Measurements from ENCODE around the gene MICAL2.

Gene MICAL2

GRCh38 chr11:12235553-12235946 lies 125.2 kb downstream of the MICAL2 start:
- no peak for DNase-seq

DNA sequence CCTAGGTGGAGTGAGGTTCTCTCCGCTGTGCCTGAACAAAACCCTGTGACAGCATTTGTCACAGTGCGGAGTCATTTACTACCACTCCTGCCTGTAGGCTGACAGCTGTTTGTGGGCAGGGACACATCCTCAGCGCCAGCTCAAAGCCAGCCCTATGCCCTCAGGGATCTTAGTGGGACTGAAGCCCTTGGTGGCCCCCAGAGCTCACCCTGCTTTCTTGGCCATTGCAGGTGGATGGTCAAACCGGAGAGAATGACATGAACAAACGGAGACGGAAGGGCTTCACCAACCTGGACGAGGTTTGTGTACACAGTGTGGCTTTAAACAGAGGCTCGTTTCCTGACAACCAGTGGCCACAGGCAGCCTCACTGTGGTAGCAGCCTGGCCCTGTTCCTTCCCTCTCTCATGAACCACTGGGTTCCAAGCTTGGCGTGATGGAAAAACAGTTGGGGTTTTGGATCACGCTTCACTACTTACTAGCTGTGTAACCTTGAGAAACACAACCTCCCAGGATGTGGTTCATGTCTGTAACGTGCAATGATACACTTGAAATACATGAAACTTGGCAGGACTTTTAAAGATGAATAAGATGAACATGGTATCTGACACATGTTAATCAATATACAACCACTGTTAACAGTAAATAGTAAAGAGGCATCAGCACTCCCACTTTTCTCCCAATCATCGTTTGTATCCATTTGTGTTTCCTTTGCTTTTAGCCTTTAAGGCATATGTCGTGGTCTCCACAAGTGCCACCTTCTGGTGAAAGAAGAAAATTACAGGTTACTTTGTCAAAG lies 125.8 kb downstream of the MICAL2 start:
- no peak for DNase-seq

- no peak for DNase-seq
These were observed 126.3 kb downstream of the MICAL2 start for GRCh38 chr11:12236744-12237101.

DNA sequence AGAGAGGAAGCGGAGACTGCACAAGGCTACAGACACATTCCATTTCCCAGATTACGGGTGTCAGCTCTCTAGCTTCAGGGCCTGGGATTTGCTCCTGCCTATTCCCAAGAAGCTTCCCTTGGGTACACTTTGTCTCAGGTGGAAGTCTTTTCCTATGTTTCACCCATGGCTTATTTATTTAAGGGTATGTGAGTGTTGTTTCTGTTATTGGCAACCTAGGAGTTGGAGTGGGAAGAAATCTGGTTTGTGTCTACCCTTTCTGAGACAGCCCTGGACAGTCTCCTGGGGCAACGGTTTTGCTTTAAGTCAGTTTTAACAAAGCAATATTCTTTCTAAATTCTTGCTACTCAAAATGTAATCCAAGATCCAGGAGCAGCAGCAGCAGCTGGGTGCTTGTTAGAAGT lies 127.0 kb downstream of the MICAL2 start:
- DNase-seq = no peak

- DNase-seq = no peak
These were observed 128.0 kb downstream of the MICAL2 start for GRCh38 chr11:12238420-12238819.

DNA sequence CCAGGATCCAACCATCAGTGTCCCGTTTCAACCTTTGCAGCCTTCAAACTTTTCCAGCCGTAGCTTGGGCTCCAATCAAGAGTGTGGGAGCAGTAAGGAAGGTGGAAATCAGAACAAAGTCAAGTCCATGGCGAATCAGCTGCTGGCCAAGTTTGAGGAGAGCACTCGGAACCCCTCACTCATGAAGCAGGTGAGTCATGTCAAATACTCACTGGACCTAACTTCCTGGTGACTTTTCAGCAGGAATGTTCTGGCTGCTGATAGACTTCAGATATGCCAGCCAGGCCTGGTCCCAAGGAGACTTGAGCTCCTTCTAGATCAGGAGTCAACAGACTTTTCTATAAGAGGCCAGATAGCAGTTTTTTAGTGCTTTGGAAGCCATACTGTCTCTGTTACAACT lies 129.0 kb downstream of the MICAL2 start:
- DNase-seq = no peak

GRCh38 chr11:12239804-12240371 lies 129.5 kb downstream of the MICAL2 start:
- DNase-seq = no peak

- no peak for DNase-seq
These were observed 130.3 kb downstream of the MICAL2 start for GRCh38 chr11:12240677-12241076.

- DNase-seq = no peak
These were observed 131.0 kb downstream of the MICAL2 start for GRCh38 chr11:12241401-12241800.

DNA sequence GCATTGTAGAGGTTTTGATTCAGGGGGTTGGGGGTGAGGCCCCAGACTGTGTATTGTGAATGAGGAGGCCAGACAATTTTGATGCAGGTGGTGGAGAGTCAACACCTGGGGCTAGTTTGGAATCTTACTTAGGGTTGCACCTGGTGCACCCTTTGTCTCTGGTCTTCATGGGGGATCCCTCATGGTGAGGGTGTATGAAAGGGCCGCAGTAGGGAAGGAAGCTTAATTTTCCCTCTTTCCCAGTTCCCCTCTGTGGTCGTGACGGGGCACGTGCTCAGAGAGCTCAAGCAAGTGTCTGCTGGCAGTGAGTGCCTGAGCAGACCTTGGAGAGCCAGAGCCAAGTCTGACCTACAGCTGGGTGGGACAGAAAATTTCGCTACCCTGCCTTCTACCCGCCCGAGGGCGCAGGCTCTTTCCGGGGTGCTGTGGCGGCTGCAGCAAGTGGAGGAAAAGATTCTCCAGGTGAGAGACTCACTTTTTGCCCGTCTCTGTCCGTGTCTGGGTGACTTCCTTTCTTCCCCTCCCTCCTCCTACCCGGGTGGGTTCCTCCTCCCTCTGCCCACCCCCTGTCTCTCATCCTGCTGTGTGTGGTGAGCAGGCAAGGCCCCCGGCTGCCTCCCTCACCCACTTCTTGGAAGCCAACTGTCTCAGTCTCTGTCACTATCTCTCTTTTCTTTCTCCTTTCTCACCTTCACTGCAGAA lies 131.7 kb downstream of the MICAL2 start:
- no peak for DNase-seq

GRCh38 chr11:12242966-12243365 lies 132.6 kb downstream of the MICAL2 start:
- no peak for DNase-seq

- DNase-seq = peak; percentile 70
These were observed 133.1 kb downstream of the MICAL2 start for GRCh38 chr11:12243486-12243885.

- no peak for DNase-seq
These were observed 133.6 kb downstream of the MICAL2 start for GRCh38 chr11:12243911-12244550.

DNA sequence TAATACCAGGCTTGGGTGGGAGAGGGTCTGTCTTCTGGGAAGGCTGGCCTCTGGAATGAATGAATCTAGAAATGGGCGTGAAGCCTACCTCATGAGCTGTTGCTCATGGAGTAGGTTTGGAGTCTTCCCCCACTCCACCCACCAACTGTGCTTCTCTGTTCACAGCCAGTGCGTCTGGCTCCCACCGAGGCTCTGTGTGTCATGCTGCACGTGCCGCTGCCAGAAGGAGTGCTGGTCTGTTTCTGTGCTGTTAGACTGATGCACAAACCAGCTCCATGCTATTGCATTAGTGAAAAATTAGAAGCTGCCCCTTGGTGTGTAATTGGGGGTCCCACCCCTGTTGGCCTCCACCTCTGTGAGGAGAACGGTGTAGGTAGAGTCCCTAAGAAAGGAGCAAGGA lies 134.7 kb downstream of the MICAL2 start:
- DNase-seq = no peak

DNA sequence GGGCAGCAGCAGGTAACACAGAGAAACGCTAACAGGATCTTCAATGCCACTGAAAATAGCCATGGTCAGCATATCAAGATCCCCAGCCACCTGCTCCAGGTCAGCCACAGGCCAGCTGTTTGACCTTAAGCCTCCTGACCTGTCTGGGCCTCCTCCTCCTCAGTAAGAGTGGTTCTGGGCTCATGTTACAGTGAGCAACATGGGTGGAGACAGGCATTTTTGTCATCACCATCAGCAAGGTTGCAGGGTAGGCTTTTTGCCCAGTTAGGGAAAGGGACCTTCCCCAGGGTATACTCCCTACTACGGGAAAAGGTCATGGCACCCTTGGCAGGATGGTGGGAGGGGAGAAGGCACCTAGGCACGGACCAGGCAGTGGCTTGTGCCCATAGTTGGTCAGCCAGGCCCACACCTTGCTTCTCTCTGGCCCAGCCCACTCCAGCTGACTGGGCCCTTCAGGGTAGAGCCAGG lies 135.2 kb downstream of the MICAL2 start:
- DNase-seq = no peak

DNA sequence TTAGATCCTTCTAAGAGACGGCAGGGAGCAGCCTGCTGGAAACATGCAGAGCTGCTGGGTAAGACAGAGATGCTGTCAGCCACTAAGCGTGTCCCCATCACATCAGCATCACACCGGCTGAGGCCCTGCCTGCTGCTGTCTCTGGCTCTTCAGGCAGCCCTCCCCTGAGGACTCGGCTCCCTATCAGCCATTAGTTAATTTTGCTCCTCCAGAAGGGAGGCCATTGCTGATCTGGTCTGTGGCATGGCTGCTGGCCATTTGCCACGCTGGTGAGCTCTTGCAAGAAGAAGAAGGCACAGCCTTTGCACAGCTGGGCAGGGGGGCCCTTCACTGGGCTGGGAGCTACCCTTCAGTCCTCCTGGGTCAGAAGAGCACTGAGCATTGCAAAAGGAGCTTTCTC lies 135.8 kb downstream of the MICAL2 start:
- no peak for DNase-seq

DNA sequence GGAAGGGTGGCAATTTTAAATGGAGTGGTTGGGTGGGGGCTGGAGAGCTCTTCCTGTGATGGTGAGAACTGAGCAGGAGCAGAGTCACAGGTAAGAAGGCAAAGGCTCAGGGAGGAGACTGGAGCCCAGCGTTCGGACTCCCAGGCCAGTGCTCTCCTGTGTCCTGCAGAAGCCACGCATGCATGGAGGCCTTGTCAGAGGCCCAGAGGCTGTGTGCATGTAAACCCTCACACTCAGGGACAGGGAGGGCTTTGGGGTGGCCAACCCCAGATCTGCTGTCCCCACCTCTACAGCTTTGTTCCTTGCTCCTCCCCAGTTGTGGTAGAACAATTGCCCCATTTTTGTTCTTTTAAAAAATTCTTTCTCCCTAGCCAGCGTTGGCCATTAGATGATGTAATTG lies 136.6 kb downstream of the MICAL2 start:
- no peak for DNase-seq

DNA sequence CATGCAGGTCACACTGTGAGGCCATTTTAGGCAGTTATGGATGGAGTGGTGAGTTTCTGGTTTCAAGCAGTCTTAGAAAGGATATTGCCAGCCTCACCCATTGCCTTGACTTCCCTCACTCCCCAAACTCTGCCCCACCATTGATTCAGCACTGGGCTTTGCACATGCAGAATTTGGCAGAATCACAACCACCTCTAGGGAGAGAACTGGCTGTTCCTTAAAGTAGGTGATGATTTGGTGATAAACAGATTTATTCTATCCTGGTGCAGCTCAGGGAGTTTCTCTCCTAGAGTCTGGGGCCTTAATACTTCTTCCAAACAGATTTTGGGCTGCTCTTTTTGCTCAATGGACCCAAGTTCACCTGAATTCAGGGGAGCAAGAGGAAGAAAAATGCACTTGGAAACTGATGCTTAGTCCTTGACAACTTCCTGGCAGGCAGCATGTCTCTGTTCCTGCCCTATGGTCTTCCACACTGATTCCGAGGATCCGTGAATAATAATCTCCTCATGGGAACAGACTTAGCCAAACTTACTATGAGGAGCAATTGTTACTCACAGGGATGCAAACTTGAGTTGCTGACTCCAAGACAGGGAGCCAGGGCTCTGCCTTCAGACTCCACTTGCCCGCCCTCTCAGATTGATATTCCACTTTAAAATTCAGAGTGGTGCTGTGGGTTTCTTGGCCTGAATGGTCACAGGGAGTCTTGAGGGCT lies 137.3 kb downstream of the MICAL2 start:
- DNase-seq = no peak

DNA sequence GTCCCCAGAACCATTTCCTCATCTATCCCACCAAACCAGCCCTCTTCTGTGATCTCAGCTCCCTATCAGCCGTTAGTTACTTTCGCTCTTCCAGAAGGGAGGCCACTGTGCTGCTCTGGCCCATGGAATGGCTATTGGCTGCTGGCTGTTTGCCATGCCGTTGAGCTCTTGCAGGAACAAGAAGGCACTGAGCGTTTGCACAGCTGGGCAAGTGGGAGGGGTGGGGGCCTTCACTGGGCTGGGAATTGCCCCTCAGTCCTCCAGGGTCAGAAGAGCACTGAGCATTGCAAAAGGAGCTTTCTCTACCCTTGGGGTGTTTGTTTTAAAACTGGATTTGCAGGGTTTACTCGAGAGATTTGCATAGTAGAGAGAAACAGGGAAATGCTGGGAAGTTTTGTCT lies 137.9 kb downstream of the MICAL2 start:
- peak; percentile 74 for DNase-seq

GRCh38 chr11:12249590-12250260 lies 139.3 kb downstream of the MICAL2 start:
- DNase-seq = peak; percentile 71

DNA sequence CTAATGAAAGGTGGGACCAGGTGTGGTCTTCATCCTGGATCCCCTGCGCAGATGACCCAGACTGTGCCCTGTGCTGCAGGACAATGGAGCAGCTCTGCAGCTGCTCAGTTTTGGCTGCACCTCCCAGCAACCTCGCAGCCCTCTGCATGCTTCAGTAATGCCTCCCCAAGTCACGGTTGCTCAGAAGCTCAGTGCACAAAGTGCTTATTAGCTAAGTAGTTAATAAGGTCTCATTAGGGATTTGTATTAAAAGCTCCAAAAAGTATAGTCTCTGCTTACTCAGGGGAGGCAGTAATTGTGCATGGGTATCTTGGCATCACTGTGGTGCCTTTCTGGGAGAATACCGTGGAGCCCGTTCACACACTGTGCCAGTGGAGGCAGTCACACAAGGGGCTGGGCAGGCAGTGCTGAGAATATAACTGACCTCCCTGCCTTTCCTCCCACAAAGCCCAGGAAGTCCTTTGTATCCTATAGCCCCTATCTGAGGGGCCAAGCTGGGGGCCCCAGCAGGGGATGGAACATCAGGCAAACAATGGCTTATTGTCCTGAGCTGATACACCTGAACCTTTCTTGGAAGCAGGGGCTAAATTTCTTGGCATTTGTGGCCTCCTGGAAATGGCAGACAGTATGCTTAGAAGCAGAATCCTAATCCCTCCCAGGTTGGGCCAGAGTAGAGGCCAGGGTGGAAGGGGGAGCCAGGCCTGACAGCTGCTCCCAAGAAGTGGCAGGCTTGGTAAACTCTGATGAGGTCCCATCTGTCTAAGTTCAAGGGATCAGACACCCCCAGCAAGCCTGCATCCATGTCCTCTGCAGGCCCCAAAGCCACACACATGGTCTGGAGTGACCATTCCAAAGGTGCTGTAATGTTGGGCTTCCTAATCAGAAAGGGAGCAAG lies 141.5 kb downstream of the MICAL2 start:
- DNase-seq = no peak
